Neural cell (in vitro differentiated cells): ENCODE measurements around the gene SERINC2.

Experiments
- EZH2 ChIP-seq: fragments of 200-600, 300-800 bp; shearing (Covaris generic), sonication (generic); IDR thresholded peaks from 2 replicates; pipeline ENCODE4 v1.6.1; 2014; ENCODE audit warnings: antibody characterized with exemption, low read length, borderline replicate concordance, mild to moderate bottlenecking; ENCODE audit not compliant: insufficient read depth, poor library complexity, severe bottlenecking
- MXI1 ChIP-seq: fragments of 450-650 bp; conservative IDR thresholded peaks from 2 replicates; pipeline ENCODE4 v1.6.1; 2014; ENCODE audit warnings: antibody characterized with exemption, mild to moderate bottlenecking; ENCODE audit not compliant: poor library complexity, severe bottlenecking
- POLR2AphosphoS5 ChIP-seq: IDR thresholded peaks from 2 replicates; pipeline ENCODE4 v1.6.1; 2012
- RAD21 ChIP-seq: fragments of 450-650 bp; conservative IDR thresholded peaks from 2 replicates; pipeline ENCODE4 v1.6.1; 2014; ENCODE audit warnings: antibody characterized with exemption, mild to moderate bottlenecking, moderate library complexity
- REST ChIP-seq: IDR thresholded peaks from 2 replicates; pipeline ENCODE4 v1.6.1; 2012; ENCODE audit warnings: borderline replicate concordance
- SMC3 ChIP-seq: fragments of 450-650 bp; conservative IDR thresholded peaks from 2 replicates; pipeline ENCODE4 v1.6.1; 2014; ENCODE audit warnings: antibody characterized with exemption, mild to moderate bottlenecking, moderate library complexity; ENCODE audit not compliant: poor library complexity
- TAF1 ChIP-seq: IDR thresholded peaks from 2 replicates; pipeline ENCODE4 v1.6.1; 2012; ENCODE audit warnings: low read depth
- TF ChIP-seq, protein P1 (sequence below): fragments of 450-650 bp; IDR thresholded peaks from 2 replicates; pipeline ENCODE4 v1.5.1; 2014; ENCODE audit warnings: antibody characterized with exemption, mild to moderate bottlenecking, moderate library complexity; ENCODE audit not compliant: poor library complexity, severe bottlenecking

DNA sequence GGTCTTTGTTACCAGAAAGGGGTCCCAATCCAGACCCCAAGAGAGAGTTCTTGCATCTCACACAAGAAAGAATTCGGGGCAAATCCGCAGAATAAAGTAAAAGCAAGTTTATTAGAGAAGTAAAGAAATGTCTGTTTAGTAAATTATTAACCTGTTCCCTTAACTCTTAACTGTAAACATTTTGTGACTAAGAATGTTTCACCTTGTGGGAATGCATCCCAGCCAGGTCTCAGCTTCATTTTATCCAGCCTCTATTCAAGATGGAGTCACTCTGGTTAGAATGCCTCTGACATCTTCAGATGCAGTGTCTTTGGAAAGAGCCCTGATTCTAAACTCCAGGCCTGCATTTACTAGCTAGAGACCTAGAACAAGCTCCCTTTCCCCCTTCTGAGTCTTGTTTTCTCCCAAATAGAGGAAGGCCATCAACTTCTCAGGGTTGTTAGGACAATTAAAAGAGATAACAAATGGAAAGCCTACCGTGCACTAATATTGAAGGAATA lies 35.6 kb upstream of the SERINC2 start:
- no peak for TF ChIP-seq REST
- TF ChIP-seq, protein P1, sequence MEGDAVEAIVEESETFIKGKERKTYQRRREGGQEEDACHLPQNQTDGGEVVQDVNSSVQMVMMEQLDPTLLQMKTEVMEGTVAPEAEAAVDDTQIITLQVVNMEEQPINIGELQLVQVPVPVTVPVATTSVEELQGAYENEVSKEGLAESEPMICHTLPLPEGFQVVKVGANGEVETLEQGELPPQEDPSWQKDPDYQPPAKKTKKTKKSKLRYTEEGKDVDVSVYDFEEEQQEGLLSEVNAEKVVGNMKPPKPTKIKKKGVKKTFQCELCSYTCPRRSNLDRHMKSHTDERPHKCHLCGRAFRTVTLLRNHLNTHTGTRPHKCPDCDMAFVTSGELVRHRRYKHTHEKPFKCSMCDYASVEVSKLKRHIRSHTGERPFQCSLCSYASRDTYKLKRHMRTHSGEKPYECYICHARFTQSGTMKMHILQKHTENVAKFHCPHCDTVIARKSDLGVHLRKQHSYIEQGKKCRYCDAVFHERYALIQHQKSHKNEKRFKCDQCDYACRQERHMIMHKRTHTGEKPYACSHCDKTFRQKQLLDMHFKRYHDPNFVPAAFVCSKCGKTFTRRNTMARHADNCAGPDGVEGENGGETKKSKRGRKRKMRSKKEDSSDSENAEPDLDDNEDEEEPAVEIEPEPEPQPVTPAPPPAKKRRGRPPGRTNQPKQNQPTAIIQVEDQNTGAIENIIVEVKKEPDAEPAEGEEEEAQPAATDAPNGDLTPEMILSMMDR = no peak
- TF ChIP-seq SMC3 = no peak
- no peak for TF ChIP-seq POLR2AphosphoS5
- no peak for TF ChIP-seq RAD21
- TF ChIP-seq TAF1 = no peak
- TF ChIP-seq MXI1 = no peak
- no peak for TF ChIP-seq EZH2
